GM21717 (cell line): ENCODE data around the gene MYO10.
"Not testable (repeated sequence)": the region's sequence is repeated elsewhere in the genome, so short reads cannot be mapped to it uniquely, and the experiment has no call there.

Experiments used
- ATAC-seq: cut with Tn5 transposase; IDR thresholded peaks from one replicate; pipeline ENCODE4 v1.9.1; 2021; ENCODE audit warnings: mild to moderate bottlenecking, moderate library complexity; ENCODE audit not compliant: unreplicated experiment

The MYO10 gene

DNA sequence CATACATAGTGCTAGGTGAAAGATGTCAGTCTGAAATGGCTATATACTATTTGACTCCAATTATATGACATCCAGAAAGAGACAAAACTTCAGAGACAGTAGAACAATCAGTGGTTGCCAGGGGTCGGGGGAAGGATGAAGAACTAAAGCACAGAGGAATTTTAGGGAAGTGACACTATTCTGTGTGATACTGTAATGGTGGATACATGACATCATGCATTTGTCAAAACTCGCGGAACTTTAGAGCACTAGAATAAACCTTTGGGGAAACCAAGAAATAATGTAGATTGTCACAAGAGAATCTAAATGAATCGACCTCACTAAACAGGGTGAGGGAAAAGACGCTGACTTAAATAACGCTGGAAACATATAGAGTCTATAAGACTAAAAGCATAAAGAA is 212.3 kb downstream of the MYO10 start:
- no peak for ATAC-seq

DNA sequence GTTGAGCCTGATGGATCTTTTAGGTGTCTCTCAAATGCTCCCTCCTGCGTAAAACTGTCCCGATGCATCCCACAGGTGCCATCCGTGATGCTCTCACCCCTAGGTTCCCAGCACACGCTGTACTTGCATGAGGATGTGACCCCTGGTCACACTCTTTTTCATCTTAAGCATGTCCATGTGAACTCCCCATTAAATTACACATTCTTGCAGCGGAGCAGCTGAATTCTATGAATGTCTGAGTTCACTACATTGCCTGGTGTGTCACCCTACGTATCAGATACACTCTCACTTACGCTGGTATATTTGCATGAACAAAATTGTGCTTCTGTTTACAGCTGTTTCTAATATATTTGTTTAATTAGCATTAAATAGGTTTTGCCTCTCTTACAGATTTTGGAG is 214.0 kb downstream of the MYO10 start:
- ATAC-seq, result no peak

DNA sequence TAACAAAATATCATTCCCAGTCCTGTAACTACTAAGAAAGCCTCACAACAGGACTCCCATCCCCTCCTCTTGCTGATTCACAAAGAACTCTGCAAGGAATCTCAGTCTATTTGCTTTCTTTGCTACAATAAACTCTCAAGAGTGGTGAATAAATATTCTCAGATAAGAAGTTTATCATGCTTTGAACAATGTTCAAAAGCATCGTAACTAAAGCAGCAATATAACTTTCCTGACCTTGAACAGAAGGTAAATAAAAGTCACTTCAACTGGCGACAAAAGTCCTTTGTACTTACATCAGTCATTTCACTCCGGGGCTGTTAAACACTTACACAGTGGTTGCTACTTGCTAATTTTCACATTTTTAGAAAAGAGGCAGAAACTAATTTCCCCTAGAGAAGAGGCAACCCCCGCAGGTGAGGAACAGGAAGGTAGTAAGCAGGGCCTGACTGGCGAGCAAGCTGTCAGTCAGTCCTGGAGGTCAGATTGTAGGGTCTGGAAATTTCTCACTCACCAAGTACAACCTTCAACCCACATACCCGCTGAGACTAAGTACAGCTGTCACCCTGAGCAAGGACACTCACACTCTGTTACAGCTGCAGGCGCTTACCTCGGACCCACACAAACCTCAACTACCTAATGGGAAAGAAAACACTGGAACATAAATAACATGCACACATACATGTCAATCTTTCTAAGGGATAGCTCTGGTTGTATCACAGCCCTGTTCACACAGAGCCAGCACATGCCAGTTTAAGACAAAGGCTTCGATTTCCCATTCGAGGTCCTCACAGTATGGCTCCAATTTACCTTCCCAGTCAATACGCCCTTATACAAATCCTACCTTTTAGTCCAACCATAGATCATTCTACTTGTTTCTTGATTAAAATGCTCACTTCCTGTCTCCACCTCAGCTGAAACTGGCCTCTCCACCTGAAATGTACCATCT is 214.7 kb downstream of the MYO10 start:
- no peak for ATAC-seq

DNA sequence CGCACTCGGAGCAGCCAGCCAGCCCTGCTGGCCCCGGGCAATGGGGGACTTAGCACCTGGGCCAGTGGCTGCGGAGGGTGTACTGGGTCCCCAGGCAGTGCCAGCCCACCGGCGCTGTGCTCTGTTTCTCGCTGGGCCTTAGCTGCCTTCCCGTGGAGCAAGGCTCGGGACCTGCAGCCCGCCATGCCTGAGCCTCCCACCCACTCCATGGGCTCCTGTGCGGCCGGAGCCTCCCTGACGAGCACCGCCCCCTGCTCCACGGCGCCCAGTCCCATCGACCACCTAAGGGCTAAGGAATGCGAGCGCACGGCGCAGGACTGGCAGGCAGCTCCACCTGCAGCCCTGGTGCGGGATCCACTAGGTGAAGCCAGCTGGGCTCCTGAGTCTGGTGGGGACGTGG is 218.1 kb downstream of the MYO10 start:
- ATAC-seq, result not testable (repeated sequence)

DNA sequence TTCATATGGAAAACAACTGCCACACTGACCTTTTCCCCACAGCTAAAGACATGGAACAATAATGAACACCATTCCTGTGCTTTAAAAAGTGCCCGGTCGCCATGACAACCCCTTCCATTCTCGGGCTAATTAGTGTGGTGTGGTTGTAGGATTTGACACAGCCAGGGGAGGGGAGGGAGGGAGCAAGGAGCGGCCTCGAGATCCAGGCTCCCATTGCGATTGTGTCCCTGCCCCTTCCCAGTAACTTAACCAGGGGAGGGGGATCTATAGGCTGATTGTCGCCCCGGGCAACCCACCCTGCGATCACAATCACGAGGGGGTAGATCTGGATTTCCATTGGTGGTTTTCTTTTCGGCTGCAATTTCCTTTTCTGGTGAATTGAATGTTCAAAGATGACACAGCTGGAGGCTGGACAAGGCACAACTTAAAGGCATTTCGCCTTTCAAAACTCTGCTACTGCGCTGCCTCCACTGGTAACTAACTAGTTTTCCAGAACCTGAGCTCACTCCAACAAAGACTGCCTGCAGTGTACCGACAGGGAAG is 222.6 kb downstream of the MYO10 start:
- no peak for ATAC-seq

DNA sequence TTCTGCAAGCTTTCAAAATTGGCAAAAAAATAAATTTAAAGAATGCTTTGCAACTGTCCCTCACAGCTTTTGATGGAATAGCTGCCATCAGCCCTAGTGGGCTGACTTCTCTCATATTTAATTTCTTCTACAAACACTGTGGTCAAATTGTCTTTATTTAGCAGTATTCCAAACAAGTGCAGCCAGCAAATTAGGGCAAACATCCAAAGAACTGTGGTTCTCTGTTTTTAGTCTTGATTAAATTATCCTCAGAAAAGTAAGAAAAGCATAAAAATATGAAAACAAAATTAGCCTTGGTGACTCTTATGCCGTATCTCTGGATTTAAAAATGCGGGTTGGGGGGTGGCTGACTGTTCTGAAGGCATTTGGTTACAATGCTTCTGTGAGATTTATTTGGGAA is 223.5 kb downstream of the MYO10 start:
- no peak for ATAC-seq

DNA sequence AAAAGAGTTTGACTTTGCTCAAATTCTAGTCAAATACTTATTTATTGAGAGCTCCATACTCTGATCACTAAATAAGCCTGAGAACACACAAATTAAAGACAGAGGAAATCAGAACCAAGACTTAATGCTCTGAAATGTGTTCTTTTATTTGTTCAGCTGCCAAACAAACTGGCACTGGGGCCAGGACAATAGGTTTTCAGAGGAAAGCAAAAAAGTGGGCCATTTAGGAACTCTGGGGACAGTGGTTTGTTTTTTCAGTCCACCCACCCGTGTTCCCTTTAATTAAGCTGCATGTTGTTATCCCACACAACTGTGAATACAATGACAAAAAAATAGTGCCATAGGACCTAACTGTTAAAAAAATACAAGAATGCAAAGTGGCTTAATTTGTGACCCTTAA is 223.9 kb downstream of the MYO10 start:
- no peak for ATAC-seq

DNA sequence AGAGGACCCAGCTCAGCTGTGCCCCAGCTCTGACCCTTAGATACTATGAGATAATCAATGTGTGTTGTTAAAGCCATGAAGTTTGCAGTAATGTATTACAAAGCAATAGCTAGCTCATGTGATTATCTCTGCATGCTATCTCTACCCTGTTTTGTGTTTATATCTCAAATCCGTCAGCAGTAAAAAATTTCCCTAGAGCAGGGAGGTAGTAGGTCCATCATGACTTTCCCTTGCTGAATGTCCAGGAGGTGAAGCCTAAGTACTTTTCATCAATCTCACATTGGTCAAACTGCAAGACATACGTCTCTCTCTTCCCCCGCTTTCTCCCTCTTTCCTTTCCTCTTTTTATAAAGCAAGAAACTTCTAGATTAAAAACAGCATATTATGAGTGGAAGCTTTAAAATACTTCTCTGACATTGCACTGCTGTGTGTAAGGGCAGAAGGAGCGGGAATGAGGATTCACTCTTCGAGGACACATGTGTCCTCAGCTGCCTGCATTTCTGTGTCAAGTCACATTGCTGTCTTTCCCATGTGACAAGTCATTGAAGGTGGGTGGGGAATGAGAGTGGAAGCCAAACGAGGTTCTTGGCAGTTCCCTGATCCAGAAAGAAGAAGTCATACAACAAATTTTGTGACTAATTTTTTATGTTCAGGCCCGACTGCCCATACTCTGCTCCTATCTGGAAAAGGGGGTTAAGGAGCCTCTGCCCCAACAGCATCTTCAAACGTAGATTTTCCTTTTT is 226.2 kb downstream of the MYO10 start:
- no peak for ATAC-seq

DNA sequence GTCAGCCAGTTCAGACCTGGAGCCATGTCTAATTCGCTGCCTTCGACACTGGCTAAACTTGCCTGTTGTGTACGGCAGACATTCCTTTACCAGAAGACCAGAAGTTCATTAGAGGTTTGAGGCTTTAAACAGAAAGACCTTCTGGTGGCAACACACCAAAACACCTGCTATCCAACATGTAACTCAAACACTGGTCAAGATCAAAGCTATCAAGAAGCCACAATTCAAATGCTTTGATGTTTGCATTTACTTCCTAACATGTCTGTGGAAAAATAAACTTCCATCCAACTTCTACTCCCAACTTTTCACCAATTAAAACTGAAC is 228.3 kb downstream of the MYO10 start:
- no peak for ATAC-seq

DNA sequence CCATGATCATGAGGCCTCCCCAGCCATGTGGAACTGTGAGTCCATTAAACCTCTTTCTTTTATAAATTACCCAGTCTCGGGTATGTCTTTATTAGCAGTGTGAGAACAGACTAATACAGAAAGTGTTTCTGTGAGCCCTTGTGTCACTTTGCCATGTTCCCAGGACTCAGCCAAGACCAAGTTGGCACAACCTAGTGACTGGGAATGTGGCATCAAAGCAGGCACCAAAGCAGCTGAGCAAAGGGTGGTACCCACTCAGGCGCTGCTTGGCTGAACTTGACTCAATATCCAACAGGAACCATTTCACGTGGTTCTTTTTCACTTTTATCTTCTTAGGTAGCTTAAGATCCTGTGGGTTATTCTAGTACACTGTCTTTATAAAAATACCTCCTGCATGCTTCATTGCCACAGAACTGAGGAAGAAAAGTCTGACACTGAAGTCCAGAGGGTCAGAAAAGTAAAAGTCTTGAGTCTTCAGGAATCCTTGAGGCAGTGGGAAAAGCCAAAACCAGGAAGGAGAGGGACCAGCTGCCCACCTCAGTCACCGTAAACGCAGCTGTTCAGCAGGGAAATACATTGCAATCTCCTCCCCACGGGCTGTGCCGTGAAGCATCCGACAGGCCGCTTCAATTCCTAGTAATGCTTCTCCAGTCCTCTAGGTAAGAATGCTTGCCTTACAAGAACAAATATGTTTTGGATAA is 228.8 kb downstream of the MYO10 start:
- no peak for ATAC-seq

DNA sequence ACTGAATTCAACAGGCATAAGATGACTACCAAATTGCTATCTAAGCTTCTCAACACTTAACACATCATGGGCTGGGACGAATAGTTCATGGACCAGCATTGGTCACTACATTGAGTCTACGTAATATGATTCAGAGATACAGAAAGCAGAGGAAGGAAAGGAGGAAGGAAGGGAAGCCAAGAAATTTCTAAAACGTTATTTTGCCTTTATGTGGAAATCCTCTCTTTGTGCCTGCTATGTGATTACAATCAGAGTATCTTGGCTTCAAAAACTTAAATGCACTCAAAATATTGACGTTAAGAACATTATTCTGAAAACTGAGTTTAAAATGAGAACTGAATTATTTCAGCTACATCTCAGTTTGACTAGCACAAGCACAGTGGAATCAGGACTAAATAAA is 231.1 kb downstream of the MYO10 start:
- no peak for ATAC-seq

DNA sequence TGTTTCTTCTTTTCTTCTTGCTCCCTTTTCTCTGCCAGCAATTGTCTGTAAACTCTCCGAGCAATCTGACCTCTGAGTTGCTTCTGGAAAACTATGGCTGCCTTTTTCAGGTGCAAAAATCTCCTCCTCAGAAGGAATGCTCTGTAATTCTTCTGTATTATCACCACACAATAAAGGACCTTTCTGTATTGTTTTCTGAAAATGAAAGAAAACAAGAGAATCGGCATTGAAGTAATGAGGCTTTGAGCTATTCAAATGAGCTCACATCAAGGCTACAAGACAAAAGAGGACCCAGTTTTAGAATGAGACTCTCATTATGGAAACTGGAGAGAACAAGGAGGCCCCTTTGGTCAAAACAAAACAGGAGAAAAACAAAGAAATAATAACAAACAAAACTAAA is 233.1 kb downstream of the MYO10 start:
- no peak for ATAC-seq

DNA sequence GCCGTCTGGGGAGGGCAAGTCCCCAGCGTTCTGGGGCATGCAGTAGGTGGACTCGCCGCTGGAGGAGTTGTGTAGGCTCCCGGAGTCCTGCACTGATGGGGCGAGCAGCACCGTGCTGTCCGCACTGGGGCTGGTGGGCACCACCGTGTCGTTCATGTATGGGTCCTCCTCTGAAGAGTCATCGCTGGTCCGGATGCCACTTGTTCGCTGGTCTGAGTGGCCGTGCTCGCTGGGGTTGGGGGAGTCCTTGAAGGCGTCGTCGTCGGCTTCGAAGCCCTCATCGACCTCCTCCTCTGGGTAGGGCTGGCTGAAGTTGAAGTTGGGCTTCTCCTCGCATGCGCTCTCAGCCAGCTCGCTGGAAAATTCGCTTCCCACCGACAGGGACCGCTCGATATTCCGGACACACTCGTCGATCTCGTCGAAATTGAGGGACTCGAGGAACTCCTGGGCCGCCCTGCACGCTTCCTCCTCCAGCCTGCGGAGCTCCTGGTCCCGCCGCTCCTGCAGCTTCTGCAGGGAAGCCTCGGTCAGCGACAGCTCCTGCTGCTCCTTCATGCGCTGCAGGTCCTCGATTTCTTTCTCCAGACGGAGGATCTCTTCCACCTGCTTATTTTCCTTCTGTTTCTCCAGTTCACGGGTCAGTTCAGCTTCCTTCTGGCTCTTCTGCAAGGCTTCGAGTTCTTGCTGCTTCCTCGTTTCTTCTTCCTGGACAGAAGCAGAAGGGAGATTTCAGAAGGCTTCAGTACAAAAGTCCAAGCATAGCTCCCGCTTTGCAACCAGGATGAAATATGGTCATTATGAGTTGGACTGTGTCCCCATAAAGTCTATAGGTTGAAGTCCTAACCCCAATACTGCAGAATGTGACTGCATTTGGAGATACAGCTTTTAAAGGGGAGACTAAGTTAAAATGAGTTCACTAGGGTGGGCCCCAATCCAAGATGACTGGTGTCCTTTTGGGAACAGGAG is 234.7 kb downstream of the MYO10 start:
- ATAC-seq, result no peak

DNA sequence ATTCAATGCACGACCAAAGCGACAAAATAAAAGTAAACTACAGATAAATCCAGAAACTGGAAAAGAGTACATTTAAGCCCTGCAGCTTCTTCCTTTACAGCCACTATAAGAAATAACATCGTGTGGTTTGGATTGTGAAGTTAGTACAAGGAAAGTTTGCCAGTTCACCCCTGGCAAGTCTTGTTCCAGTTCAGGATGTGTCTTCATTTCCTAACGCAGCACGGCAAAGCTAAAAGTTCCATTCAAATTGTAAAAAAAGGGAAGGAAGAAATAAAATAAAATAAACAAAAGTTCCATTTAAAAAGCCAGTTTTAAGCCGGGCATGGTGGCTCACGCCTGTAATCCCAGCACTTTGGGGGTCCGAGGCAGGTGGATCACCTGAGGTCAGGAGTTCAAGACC is 236.0 kb downstream of the MYO10 start:
- ATAC-seq, result no peak

DNA sequence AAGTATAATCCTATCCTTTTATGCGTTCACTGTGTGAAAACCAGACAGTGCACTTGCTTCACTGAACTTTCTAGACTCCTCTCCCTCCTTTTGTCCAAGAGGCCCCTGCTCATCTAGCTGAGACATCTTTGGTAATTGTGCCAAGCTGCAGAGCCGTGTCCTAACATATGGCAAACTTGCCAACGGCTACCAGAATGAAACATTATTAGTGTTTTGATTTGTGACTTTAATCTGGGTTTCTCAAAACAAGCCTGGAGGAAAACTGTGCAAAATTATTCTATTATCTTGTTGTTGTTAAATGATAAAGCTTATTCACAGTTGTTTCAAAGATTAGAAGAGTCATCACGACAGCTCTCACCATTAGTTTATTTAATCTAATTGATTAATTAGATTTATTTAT is 240.3 kb downstream of the MYO10 start:
- no peak for ATAC-seq

DNA sequence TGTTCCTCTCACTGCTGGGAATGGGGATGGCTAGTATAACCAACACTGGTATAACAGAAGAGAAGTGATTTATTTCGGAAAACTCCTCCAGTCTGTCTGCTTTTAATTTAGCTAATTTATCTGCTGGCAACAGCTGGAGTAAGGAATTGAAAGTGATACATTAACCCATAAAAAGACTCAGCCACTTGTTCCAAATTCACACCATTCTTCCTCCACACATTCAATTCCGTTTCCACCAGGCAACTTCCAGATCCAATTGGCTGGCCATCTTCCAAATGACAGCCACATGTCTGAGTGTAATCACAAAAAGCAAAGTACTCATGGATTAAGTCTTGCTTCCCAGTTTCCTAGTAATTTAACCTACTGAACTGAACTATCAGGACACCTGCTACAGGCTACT is 242.2 kb downstream of the MYO10 start:
- no peak for ATAC-seq

DNA sequence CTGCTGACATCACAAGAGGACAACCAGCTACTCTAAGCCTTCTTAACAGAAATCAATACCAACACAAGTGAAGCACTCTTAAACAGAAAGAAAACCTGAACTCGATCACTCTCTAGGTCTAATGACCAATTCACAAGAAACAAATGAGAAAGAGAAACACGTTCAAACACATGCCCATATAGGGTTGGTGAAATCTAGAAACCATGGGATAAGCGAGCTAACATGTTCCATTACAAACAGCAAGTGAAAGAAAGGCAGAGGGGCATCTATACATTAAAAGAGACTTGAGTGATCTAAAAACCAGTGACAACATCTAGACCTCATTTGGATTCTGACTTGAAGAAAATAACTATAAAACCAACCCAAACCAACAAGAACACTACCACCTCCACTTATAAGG is 244.4 kb downstream of the MYO10 start:
- ATAC-seq, result no peak

DNA sequence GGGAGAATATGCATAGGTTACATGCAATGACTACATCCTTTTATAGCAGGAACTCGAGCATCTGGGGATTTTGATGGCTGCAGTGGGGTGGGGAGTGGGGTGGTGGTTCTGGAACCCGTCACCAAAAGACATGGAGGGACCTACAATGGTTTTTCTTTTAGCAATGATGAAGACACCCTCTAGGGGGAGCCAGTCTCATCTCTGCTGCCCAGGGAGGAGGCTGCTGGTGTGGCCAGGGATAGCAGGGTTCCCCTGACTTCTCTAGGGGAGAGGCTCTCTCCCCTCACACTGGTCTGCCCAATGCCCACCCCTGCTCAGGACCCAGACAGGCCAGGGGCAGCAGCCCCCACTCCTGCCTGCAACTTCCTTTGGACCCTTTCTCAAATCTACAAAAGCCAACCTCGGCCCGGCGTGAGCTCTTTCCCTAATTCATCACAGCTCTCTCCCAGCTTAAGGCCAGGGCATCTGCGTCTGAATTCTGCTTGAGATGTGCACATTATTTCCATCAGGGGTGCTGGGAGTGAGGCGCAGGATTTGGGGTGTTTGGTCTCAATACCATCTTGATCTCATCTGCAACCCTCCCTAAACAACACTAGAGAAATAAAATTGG is 245.7 kb downstream of the MYO10 start:
- ATAC-seq, result peak; percentile 69

DNA sequence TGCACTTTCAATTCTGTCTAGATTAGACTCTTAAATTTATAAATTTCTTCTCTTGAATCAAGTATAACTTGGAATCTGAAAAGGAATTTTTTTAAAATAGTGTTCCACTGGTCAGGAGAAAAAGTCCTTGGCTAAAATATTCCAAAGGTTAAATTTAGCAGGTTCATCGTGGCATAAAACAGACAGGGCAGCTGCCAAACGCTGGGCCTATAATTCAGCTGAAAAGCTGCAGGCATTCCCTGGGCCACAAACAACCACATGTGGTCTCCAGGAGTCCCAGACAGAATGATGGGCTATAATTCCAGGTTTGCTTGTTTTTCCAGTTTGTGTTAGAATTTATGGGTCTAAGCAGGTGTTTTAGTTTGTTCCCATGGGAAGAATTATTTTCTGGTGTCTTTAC is 248.2 kb downstream of the MYO10 start:
- ATAC-seq, result no peak

DNA sequence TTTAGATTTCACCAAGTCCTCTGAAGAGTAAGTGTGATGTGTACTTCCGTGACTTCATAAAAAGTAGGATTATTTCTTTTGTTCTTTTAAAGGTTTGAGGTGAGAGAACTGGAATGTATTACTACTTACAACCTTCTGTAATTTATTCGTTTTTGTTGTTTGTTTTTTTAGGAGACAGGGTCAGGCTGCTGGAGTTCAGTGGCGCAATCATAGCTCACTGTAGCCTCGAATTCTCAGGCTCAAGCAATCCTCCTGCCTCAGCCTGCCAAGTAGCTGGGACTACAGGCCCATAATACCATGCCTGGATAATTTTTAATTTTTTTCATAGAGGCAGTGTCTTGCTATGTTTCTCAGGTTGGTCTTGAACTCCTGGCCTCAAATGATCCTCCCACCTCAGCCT is 251.0 kb downstream of the MYO10 start:
- no peak for ATAC-seq
